Panc1 (cell line): ENCODE measurements around the gene C1QL3. TPM values are rescaled to one million over a fixed set of nuclear protein-coding genes. Genes with fewer than 3 reads are reported as not detected.

Source experiments
- ATAC-seq: fragments of 200-7000 bp; cut with Tn5 transposase; 2 replicates; pipeline ENCODE4 v1.9.1; 2020; ENCODE audit warnings: mild to moderate bottlenecking, moderate library complexity
- BruUV-seq: library from RNA; stranded (reverse); fragments of 400-500 nt; replicated peaks from 2 replicates; lab custom pipeline; 2021; lab: Mats Ljungman, UMichigan
- CTCF ChIA-PET: fragments of 300-600 bp; sonication (Branson Sonifier 250); formaldehyde crosslinking; loops from one replicate; lab custom pipeline; 2022; ENCODE audit warnings: antibody characterized with exemption; lab: Charles Lee
- POLR2A ChIA-PET: fragments of 300-600 bp; sonication (Branson Sonifier 250); formaldehyde crosslinking; loops from one replicate; lab custom pipeline; 2022; ENCODE audit warnings: antibody characterized with exemption; lab: Charles Lee
- DNase-seq: peaks from one replicate; pipeline ENCODE4 v3.0.0-alpha.2; 2010; ENCODE audit warnings: low read depth, low spot score
- H3K27ac ChIP-seq: 2 replicates; pipeline ENCODE4 v1.5.1; 2011; ENCODE audit warnings: mild to moderate bottlenecking, low read length, inconsistent platforms
- H3K27me3 ChIP-seq: fragments of 200-500 bp; sonication (Bioruptor generic); 2 replicates; pipeline ENCODE4 v1.6.0; 2014; ENCODE audit warnings: low read length, inconsistent platforms; ENCODE audit not compliant: control insufficient read depth, insufficient read depth
- H3K36me3 ChIP-seq: fragments of 200-500 bp; sonication (Bioruptor generic); 2 replicates; pipeline ENCODE4 v1.5.1; 2014; ENCODE audit warnings: inconsistent platforms, mild to moderate bottlenecking, low read length, moderate library complexity; ENCODE audit not compliant: control insufficient read depth, insufficient read depth
- H3K4me1 ChIP-seq: 2 replicates; pipeline ENCODE4 v1.5.1; 2011; ENCODE audit warnings: inconsistent platforms, mild to moderate bottlenecking, low read length, moderate library complexity; ENCODE audit not compliant: control insufficient read depth, insufficient read depth
- H3K4me3 ChIP-seq, 2 experiments: 2 replicates each; pipeline ENCODE4 v1.5.1; 2011 to 2012; ENCODE audit warnings: low read depth in 2 of 2, low read length in 2 of 2, mild to moderate bottlenecking in 2 of 2, inconsistent platforms in 1 of 2, moderate library complexity in 1 of 2
- H3K9me3 ChIP-seq: fragments of 200-500 bp; sonication (Bioruptor generic); 2 replicates; pipeline ENCODE4 v1.5.1; 2014; ENCODE audit warnings: low read depth, mild to moderate bottlenecking, inconsistent platforms, low read length, moderate library complexity; ENCODE audit not compliant: control insufficient read depth, insufficient read depth
- CTCF ChIP-seq: fragments of 450-650 bp; IDR thresholded peaks from 2 replicates; pipeline ENCODE4 v1.5.1; 2017; ENCODE audit warnings: mild to moderate bottlenecking
- POLR2AphosphoS5 ChIP-seq: IDR thresholded peaks from 2 replicates; pipeline ENCODE4 v1.6.1; 2012; ENCODE audit warnings: mild to moderate bottlenecking, low read depth, low read length, moderate library complexity
- REST ChIP-seq, 2 experiments: IDR thresholded peaks; 2 replicates each; pipeline ENCODE4 v1.6.1; 2011 to 2012; ENCODE audit warnings: low read depth in 2 of 2, control low read depth in 1 of 2, low read length in 1 of 2, mild to moderate bottlenecking in 1 of 2, moderate library complexity in 1 of 2; ENCODE audit not compliant: insufficient read depth in 1 of 2
- SIN3A ChIP-seq: IDR thresholded peaks from 2 replicates; pipeline ENCODE4 v1.6.1; 2012; ENCODE audit warnings: low read depth, mild to moderate bottlenecking, low read length, moderate library complexity, borderline replicate concordance; ENCODE audit not compliant: insufficient read depth
- TCF7L2 ChIP-seq: IDR thresholded peaks from 2 replicates; pipeline ENCODE4 v1.6.1; 2011; ENCODE audit warnings: mild to moderate bottlenecking, low read depth, low read length, inconsistent platforms
- in situ Hi-C: cut with HindIII; loops from 2 replicates; pipeline ENCODE4 v1.10.0; 2016; ENCODE audit warnings: low sequenced_read_pairs, low pct_unique_long_range_greater_than_20kb
- intact Hi-C: fragments of 100-400 bp; cut with micrococcal nuclease; formaldehyde crosslinking; loops from one replicate; pipeline ENCODE4 v1.10.0; 2022; ENCODE audit not compliant: unreplicated experiment
- total RNA-seq: library from RNA; stranded (reverse); gene quantifications from one replicate; pipeline ENCODE4 v1.2.1, GENCODE V29; 2021; ENCODE audit not compliant: unreplicated experiment

Gene C1QL3
- total RNA-seq, 1 experiment from 2014 or later = not detected

- H3K9me3 ChIP-seq = no peaks in the 10 kb centered on the region
- ChIA-PET CTCF (interaction anchor here (0.6 kb wide), 1 partner anchor 633 kb away, joined by 6 read pairs; no protein-coding TSS in a partner anchor), POLR2A (no interaction called here)
- intact Hi-C loops = no loop called here
- in situ Hi-C loops = no loop called here
- no peak for ATAC-seq
- TF ChIP-seq REST (IDR thresholded peaks at IDR 0.05; ENCODE audit: insufficient read depth in 1 of 2, low read depth in 2 of 2, low read length in 1 of 2) = no peak
- TF ChIP-seq POLR2AphosphoS5 = no peak
- TF ChIP-seq CTCF = no peak
- no peak for TF ChIP-seq TCF7L2
- TF ChIP-seq SIN3A = no peak
- no TSS peak for BruUV-seq
- H3K36me3 ChIP-seq = no peaks in the 10 kb centered on the region
- H3K27ac ChIP-seq = no peak overlapping the region
- no peaks in the 10 kb centered on the region for H3K27me3 ChIP-seq
- no peaks in the 10 kb centered on the region for H3K4me1 ChIP-seq
- H3K4me3 ChIP-seq = no peak overlapping the region
- no peak for DNase-seq
These were observed 14.5 kb upstream of the C1QL3 start for GRCh38 chr10:16536155-16536554.

- in situ Hi-C loops = no loop called here
- POLR2A ChIA-PET = no interaction called here
- CTCF ChIA-PET = no interaction called here
These were observed 8.2 kb upstream of the C1QL3 start for GRCh38 chr10:16529853-16530252.

More at GRCh38 chr10:16529853-16530252, 8.2 kb upstream of the C1QL3 start:
- no TSS peak for BruUV-seq
- DNase-seq (no peak), ATAC-seq (no peak)
- intact Hi-C loops = no loop called here
- no peaks in the 10 kb centered on the region; the same call in 1 of the 2 replicates for H3K27me3 ChIP-seq
- TF ChIP-seq CTCF = no peak
- no peak for TF ChIP-seq POLR2AphosphoS5
- no peak for TF ChIP-seq REST (IDR thresholded peaks at IDR 0.05; ENCODE audit: insufficient read depth in 1 of 2, low read depth in 2 of 2, low read length in 1 of 2)
- TF ChIP-seq TCF7L2 = no peak
- no peak for TF ChIP-seq SIN3A
- H3K4me3 ChIP-seq = no peak overlapping the region
- H3K9me3 ChIP-seq = no peaks in the 10 kb centered on the region
- H3K4me1 ChIP-seq = no peaks in the 10 kb centered on the region
- no peaks in the 10 kb centered on the region for H3K36me3 ChIP-seq
- no peak overlapping the region for H3K27ac ChIP-seq
